ENCODE data around the gene NOS1AP. TPM values are rescaled to one million over a fixed set of nuclear protein-coding genes. Genes with fewer than 3 reads are reported as not detected.

Gene NOS1AP
- total and polyA plus RNA-seq, 2 donors (not counting 3 experiments of a cell fraction or from before 2014, with no cell fraction given): 1.3 to 5.4 TPM

GRCh38 chr1:162145280-162145965, 75.9 kb downstream of the NOS1AP start:
- TF ChIP-seq JUN (IDR thresholded peaks at IDR 0.05; ENCODE audit: borderline replicate concordance, insufficient read depth, insufficient read length, low read depth) (no peak), EZH2 (IDR thresholded peaks at IDR 0.05; ENCODE audit: borderline replicate concordance, low read depth, low read length, severe bottlenecking) (no peak), CTCF (IDR thresholded peaks at IDR 0.05; ENCODE audit: extremely low read depth in 1 of 2, insufficient read depth in 1 of 2, low read depth in 1 of 2, low read length in 2 of 2) (no peak), FOS (IDR thresholded peaks at IDR 0.05; ENCODE audit: borderline replicate concordance, insufficient read depth, low read length) (no peak), POLR2A (IDR thresholded peaks at IDR 0.05; ENCODE audit: low read depth, low read length) (no peak), MAX (IDR thresholded peaks at IDR 0.05; ENCODE audit: insufficient read depth, insufficient read length) (no peak)
- BruUV-seq (replicated peaks): no TSS peak
- Histone ChIP-seq H3K27ac (ENCODE audit: insufficient read depth, low read depth, low read length) (no peak overlapping the region), H3K9me3 (replicated peaks; ENCODE audit: control insufficient read depth, insufficient read depth, low read length) (no peaks in the 10 kb centered on the region), H4K20me1 (replicated peaks; ENCODE audit: control insufficient read depth, extremely low read depth, insufficient read depth, low read length) (no peaks in the 10 kb centered on the region), H2AFZ (ENCODE audit: low read depth, low read length) (no peak overlapping the region), H3K4me3 (replicated peaks in 1 of 3; ENCODE audit: insufficient read depth in 1 of 3, low read depth in 1 of 3, low read length in 3 of 3) (no peak overlapping the region), H3K9ac (replicated peaks; ENCODE audit: extremely low read depth, insufficient read depth, low read length) (no peak overlapping the region), H3K27me3 (ENCODE audit: control insufficient read depth in 2 of 2, insufficient read depth in 2 of 2, low read length in 2 of 2) (no peaks in the 10 kb centered on the region), H3K4me2 (ENCODE audit: insufficient read depth, low read length) (no peak overlapping the region), H3K36me3 (ENCODE audit: control insufficient read depth in 2 of 2, extremely low read depth in 1 of 2, insufficient read depth in 2 of 2, low read length in 2 of 2) (no peaks in the 10 kb centered on the region), H3K9me1 (replicated peaks; ENCODE audit: control insufficient read depth, extremely low read depth, insufficient read depth, low read length) (no peaks in the 10 kb centered on the region), H3K4me1 (ENCODE audit: control insufficient read depth, extremely low read depth, insufficient read depth, low read length) (no peaks in the 10 kb centered on the region), H3K79me2 (ENCODE audit: control insufficient read depth, insufficient read depth, low read length) (no peaks in the 10 kb centered on the region)
- POLR2A ChIA-PET: no interaction called here
- DNase-seq (ENCODE audit: low read depth, low spot score): no peak
- dilution Hi-C loops (cut with MboI; ENCODE audit: extremely low pct_ligation_motif_present, low sequenced_read_pairs): no loop called here
- CTCF ChIA-PET: interaction anchor here (1.2 kb wide), 1 partner anchor 9 kb away, joined by 3 read pairs; no protein-coding TSS in a partner anchor
- intact Hi-C loops (cut with micrococcal nuclease): no loop called here
- no peak for FAIRE-seq
